GM12878 (cell line): ENCODE results near the gene OGFR. TPM values are rescaled to one million over a fixed set of nuclear protein-coding genes. Genes with fewer than 3 reads are reported as not detected.

ENCODE experiments used
- ATAC-seq: fragments of 200-7000 bp; cut with Tn5 transposase; 3 replicates; pipeline ENCODE4 v1.9.1; 2020; ENCODE audit warnings: mild to moderate bottlenecking, moderate library complexity
- BruUV-seq: library from RNA; stranded (reverse); fragments of 400-500 nt; replicated peaks from 2 replicates; lab custom pipeline; 2021; lab: Mats Ljungman, UMichigan
- CTCF ChIA-PET: fragments of 300-600 bp; sonication (Branson Sonifier 250); formaldehyde crosslinking; extraction: SDS; loops from one replicate; lab custom pipeline; 2021; ENCODE audit warnings: inconsistent platforms; lab: Yijun Ruan, JAX
- POLR2A ChIA-PET: fragments of 350-600 bp; formaldehyde crosslinking; extraction: SDS; loops from one replicate; lab custom pipeline; 2021; ENCODE audit warnings: inconsistent platforms; lab: Charles Lee
- RAD21 ChIA-PET: fragments of 300-600 bp; sonication (Branson Sonifier 250); formaldehyde crosslinking; loops from one replicate; lab custom pipeline; 2023; ENCODE audit warnings: antibody characterized with exemption; ENCODE audit not compliant: unreplicated experiment; lab: Charles Lee
- SMC1A ChIA-PET: fragments of 300-600 bp; sonication (Branson Sonifier 250); formaldehyde crosslinking; loops from one replicate; lab custom pipeline; 2023; ENCODE audit not compliant: unreplicated experiment, uncharacterized antibody; lab: Charles Lee
- DNase-seq: peaks from one replicate; pipeline ENCODE4 v3.0.0-alpha.2; 2011; ENCODE audit warnings: low read depth, low spot score
- FAIRE-seq: peaks from 3 replicates; lab custom pipeline; 2011; peaks lifted over from hg19 to GRCh38; lab: Jason Lieb, UNC
- H2AFZ ChIP-seq: 2 replicates; pipeline ENCODE4 v1.6.0; 2011; ENCODE audit warnings: low read depth, low read length, control low read depth; ENCODE audit not compliant: control insufficient read depth
- H3K27ac ChIP-seq: 2 replicates; pipeline ENCODE4 v1.5.1; 2011; ENCODE audit warnings: control low read depth; ENCODE audit not compliant: control insufficient read depth, insufficient read depth
- H3K27me3 ChIP-seq, 2 experiments: replicated peaks in 1 of 2; 2 replicates each; pipeline versions ENCODE4 v1.6.0 to v1.6.1; 2011; ENCODE audit warnings: low read length in 1 of 2; ENCODE audit not compliant: control insufficient read depth in 2 of 2, insufficient read depth in 2 of 2
- H3K36me3 ChIP-seq, 2 experiments: 2 replicates each; pipeline ENCODE4 v1.5.1; 2011; ENCODE audit warnings: low read length in 1 of 2; ENCODE audit not compliant: control insufficient read depth in 2 of 2, insufficient read depth in 2 of 2
- H3K4me1 ChIP-seq: 2 replicates; pipeline ENCODE4 v1.6.1; 2011; ENCODE audit warnings: mild to moderate bottlenecking, low read length, moderate library complexity, mixed read lengths; ENCODE audit not compliant: control insufficient read depth, insufficient read depth
- H3K4me2 ChIP-seq: 2 replicates; pipeline ENCODE4 v1.6.0; 2011; ENCODE audit warnings: control low read depth; ENCODE audit not compliant: control insufficient read depth, insufficient read depth
- H3K4me3 ChIP-seq: fragments of 200-600 bp; sonication (generic); 2 replicates; pipeline ENCODE4 v1.5.1; 2016
- H3K79me2 ChIP-seq: 2 replicates; pipeline ENCODE4 v1.6.0; 2011; ENCODE audit warnings: low read length; ENCODE audit not compliant: control insufficient read depth, insufficient read depth
- H3K9ac ChIP-seq: 2 replicates; pipeline ENCODE4 v1.8.0; 2011; ENCODE audit warnings: low read length, control low read depth, mixed read lengths; ENCODE audit not compliant: control insufficient read depth, insufficient read depth
- H3K9me3 ChIP-seq: replicated peaks from 3 replicates; pipeline ENCODE4 v1.5.1; 2011; ENCODE audit warnings: mild to moderate bottlenecking, low read length; ENCODE audit not compliant: control insufficient read depth, insufficient read depth
- H4K20me1 ChIP-seq: 2 replicates; pipeline ENCODE4 v1.6.0; 2011; ENCODE audit not compliant: control insufficient read depth, insufficient read depth
- EGR1 ChIP-seq, 2 experiments: IDR thresholded peaks; 1 replicate in 1 of 2; 2 replicates in 1 of 2; pipeline ENCODE4 v1.6.1; 2011 to 2012; ENCODE audit warnings: low read depth in 2 of 2, low read length in 2 of 2, borderline replicate concordance in 1 of 2, mild to moderate bottlenecking in 1 of 2, moderate library complexity in 1 of 2
- GATAD2B ChIP-seq: fragments of 450-650 bp; conservative IDR thresholded peaks from 2 replicates; pipeline ENCODE4 v1.6.1; 2017; ENCODE audit warnings: low read depth, mild to moderate bottlenecking, moderate library complexity
- TCF7 ChIP-seq: IDR thresholded peaks from 2 replicates; pipeline ENCODE4 v1.6.1; 2014; ENCODE audit warnings: antibody characterized with exemption, borderline replicate concordance
- WGBS: methylation state at CpG from one replicate; pipeline ENCODE4 v1.1.6; 2016; ENCODE audit warnings: low lambda C conversion rate; ENCODE audit not compliant: insufficient replicate concordance, insufficient coverage; ENCODE audit errors: missing lambda C conversion rate; 5-methylcytosine and 5-hydroxymethylcytosine counted together
- in situ Hi-C: fragments of 300-500 bp; cut with MboI; formaldehyde crosslinking; loops from 9 replicates; pipeline ENCODE4 v1.14.3; 2018; ENCODE audit warnings: mixed read lengths
- intact Hi-C: fragments of 100-400 bp; cut with micrococcal nuclease; formaldehyde crosslinking; loops from one replicate; pipeline ENCODE4 v1.14.2; 2022; ENCODE audit not compliant: unreplicated experiment
- polyA plus RNA-seq, 11 experiments: library from polyadenylated mRNA; depleted of rRNA in 4 of 11; unstranded in 6 of 11; stranded (reverse) in 5 of 11; fragments of >200 nt; fragmentation: Nextera tagmentation in 4 of 11; fragmentation: Illumina TruSeq in 1 of 11; extraction: Ambion mirVana in 4 of 11; extraction: Trizol in 1 of 11; gene quantifications; 1 replicate in 1 of 11; 2 replicates in 10 of 11; pipeline versions ENCODE4 v1.2.1 to v1.2.3, GENCODE V29; 2011 to 2016; ENCODE audit warnings: inconsistent platforms in 2 of 11, missing spikeins in 2 of 11, low read depth in 1 of 11
- total RNA-seq, 4 experiments: library from RNA; depleted of rRNA in 3 of 4; stranded (reverse); fragments of >200 nt in 3 of 4; fragmentation: Illumina TruSeq in 1 of 4; extraction: Trizol in 1 of 4; gene quantifications; 2 replicates each; pipeline versions ENCODE4 v1.2.1 to v1.2.3, GENCODE V29; 2013 to 2021
- TF ChIP-seq, protein P1 (sequence below): fragments of 450-650 bp; IDR thresholded peaks from 2 replicates; pipeline ENCODE4 v1.6.1; 2018; ENCODE audit warnings: borderline replicate concordance, mild to moderate bottlenecking; ENCODE audit not compliant: partially characterized antibody
- TF ChIP-seq, protein P2 (sequence below): fragments of 450-650 bp; IDR thresholded peaks from 2 replicates; pipeline ENCODE4 v1.6.1; 2014; ENCODE audit warnings: mild to moderate bottlenecking

The OGFR gene
- total and polyA plus RNA-seq, 10 of the 15 experiments (the other 5 are each of a cell fraction or from before 2014, with no cell fraction given), result 0.72 to 62.1 (median 27.3) TPM

DNA sequence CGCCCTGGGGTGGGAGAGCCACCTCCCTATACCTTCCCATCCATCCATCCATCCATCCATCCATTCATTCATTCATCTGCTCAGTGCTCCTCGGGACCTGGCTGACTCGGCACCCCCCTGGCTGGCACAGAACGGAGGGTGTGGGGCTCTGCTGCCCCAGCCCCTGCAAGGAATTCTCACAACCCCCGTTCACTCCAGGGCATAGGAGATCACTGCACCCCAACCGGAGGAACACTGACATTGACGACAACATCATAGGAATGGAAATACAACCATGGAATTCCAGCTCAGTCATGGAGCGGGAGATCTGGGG lies 36.4 kb upstream of the OGFR start:
- H3K4me2 ChIP-seq, result no peak overlapping the region
- H4K20me1 ChIP-seq, result no peaks in the 10 kb centered on the region
- ATAC-seq (no peak), DNase-seq (no peak), FAIRE-seq (no peak)
- peaks cover 0 to 1% of the 10 kb centered on the region in 2 experiments; a peak in 1 of 4 replicates for H3K27me3 ChIP-seq
- in situ Hi-C loops, result no loop called here
- H3K36me3 ChIP-seq, result no peaks in the 10 kb centered on the region
- no peak overlapping the region for H3K9ac ChIP-seq
- H3K4me1 ChIP-seq, result no peaks in the 10 kb centered on the region
- no peak overlapping the region for H3K4me3 ChIP-seq
- no peaks in the 10 kb centered on the region for H3K79me2 ChIP-seq
- ChIA-PET CTCF (no interaction called here), POLR2A (no interaction called here)
- no peaks in the 10 kb centered on the region for H3K9me3 ChIP-seq
- TF ChIP-seq, protein P1, sequence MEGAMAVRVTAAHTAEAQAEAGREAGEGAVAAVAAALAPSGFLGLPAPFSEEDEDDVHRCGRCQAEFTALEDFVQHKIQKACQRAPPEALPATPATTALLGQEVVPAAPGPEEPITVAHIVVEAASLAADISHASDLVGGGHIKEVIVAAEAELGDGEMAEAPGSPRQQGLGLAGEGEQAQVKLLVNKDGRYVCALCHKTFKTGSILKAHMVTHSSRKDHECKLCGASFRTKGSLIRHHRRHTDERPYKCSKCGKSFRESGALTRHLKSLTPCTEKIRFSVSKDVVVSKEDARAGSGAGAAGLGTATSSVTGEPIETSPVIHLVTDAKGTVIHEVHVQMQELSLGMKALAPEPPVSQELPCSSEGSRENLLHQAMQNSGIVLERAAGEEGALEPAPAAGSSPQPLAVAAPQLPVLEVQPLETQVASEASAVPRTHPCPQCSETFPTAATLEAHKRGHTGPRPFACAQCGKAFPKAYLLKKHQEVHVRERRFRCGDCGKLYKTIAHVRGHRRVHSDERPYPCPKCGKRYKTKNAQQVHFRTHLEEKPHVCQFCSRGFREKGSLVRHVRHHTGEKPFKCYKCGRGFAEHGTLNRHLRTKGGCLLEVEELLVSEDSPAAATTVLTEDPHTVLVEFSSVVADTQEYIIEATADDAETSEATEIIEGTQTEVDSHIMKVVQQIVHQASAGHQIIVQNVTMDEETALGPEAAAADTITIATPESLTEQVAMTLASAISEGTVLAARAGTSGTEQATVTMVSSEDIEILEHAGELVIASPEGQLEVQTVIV, result no peak
- no peak for TF ChIP-seq GATAD2B
- no peak for TF ChIP-seq EGR1 (IDR thresholded peaks at IDR 0.05; ENCODE audit: borderline replicate concordance in 1 of 2, low read depth in 2 of 2, low read length in 2 of 2)
- TF ChIP-seq, protein P2, sequence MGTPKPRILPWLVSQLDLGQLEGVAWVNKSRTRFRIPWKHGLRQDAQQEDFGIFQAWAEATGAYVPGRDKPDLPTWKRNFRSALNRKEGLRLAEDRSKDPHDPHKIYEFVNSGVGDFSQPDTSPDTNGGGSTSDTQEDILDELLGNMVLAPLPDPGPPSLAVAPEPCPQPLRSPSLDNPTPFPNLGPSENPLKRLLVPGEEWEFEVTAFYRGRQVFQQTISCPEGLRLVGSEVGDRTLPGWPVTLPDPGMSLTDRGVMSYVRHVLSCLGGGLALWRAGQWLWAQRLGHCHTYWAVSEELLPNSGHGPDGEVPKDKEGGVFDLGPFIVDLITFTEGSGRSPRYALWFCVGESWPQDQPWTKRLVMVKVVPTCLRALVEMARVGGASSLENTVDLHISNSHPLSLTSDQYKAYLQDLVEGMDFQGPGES, result no peak
- no peak for TF ChIP-seq TCF7
- TF ChIP-seq, all 136 proteins: peak for 0
- ChIA-PET RAD21 (no interaction called here), SMC1A (no interaction called here)
- Histone ChIP-seq H3K27ac (no peak overlapping the region), H2AFZ (no peak overlapping the region)
- no TSS peak for BruUV-seq
- WGBS, result 51% methylated on average over 8 of the region's 8 CpGs
- intact Hi-C loops, result no loop called here
